SK-N-SH (cell line): Measurements from ENCODE around the gene TXNRD1. TPM values are rescaled to one million over a fixed set of nuclear protein-coding genes. Genes with fewer than 3 reads are reported as not detected.

Source experiments
- CTCF ChIA-PET: fragments of 300-600, 350-600 bp; formaldehyde crosslinking; extraction: SDS; loops from one replicate; lab custom pipeline; 2021; lab: Yijun Ruan, JAX
- POLR2A ChIA-PET: fragments of 350-600 bp; sonication (Branson Sonifier 250); formaldehyde crosslinking; extraction: SDS; loops from one replicate; lab custom pipeline; 2020; ENCODE audit warnings: antibody characterized with exemption, inconsistent platforms; lab: Yijun Ruan, JAX
- DNase-seq: peaks from one replicate; pipeline ENCODE4 v3.0.0; 2012
- H2AFZ ChIP-seq: fragments of 200-600 bp; sonication (generic); 2 replicates; pipeline ENCODE4 v1.8.1; 2016; ENCODE audit warnings: antibody characterized with exemption, mild to moderate bottlenecking, low read depth
- H3F3A ChIP-seq: fragments of 200-600 bp; sonication (generic); replicated peaks from 2 replicates; pipeline ENCODE3; 2016; ENCODE audit warnings: antibody characterized with exemption, mild to moderate bottlenecking; ENCODE audit not compliant: insufficient read depth
- H3K27ac ChIP-seq, 2 experiments: fragments of 200-500 bp in 1 of 2; fragments of 200-600 bp in 1 of 2; sonication (Bioruptor generic) in 1 of 2; sonication (generic), shearing (Covaris generic) in 1 of 2; 2 replicates each; pipeline versions ENCODE4 v1.5.1 to v1.6.1; 2014 to 2016; ENCODE audit warnings: low read depth in 2 of 2, inconsistent platforms in 1 of 2, low read length in 1 of 2, mild to moderate bottlenecking in 1 of 2, mixed read lengths in 1 of 2
- H3K27me3 ChIP-seq: fragments of 200-600 bp; sonication (generic), shearing (Covaris generic); 2 replicates; pipeline ENCODE4 v1.6.1; 2016; ENCODE audit warnings: mixed run types; ENCODE audit not compliant: insufficient read depth
- H3K36me3 ChIP-seq, 2 experiments: fragments of 200-500 bp in 1 of 2; fragments of 200-600 bp in 1 of 2; sonication (Bioruptor generic) in 1 of 2; sonication (generic) in 1 of 2; replicated peaks in 1 of 2; 2 replicates each; pipeline versions ENCODE3 to v1.5.1; 2014 to 2016; ENCODE audit warnings: low read length in 1 of 2, mild to moderate bottlenecking in 1 of 2; ENCODE audit not compliant: insufficient read depth in 2 of 2, control insufficient read depth in 1 of 2
- H3K4me1 ChIP-seq, 2 experiments: fragments of 200-500 bp in 1 of 2; fragments of 200-600 bp in 1 of 2; sonication (Bioruptor generic) in 1 of 2; sonication (generic), shearing (Covaris generic) in 1 of 2; 2 replicates each; pipeline versions ENCODE4 v1.5.1 to v1.6.1; 2014 to 2016; ENCODE audit warnings: low read depth in 1 of 2, low read length in 1 of 2, mixed run types in 1 of 2; ENCODE audit not compliant: insufficient read depth in 2 of 2, control insufficient read depth in 1 of 2
- H3K4me2 ChIP-seq: fragments of 200-600 bp; sonication (generic), shearing (Covaris generic); 2 replicates; pipeline ENCODE4 v1.6.1; 2017; ENCODE audit warnings: mixed run types
- H3K4me3 ChIP-seq, 2 experiments: fragments of 200-500 bp in 1 of 2; fragments of 200-600 bp in 1 of 2; sonication (Bioruptor generic) in 1 of 2; sonication (generic), shearing (Covaris generic) in 1 of 2; 2 replicates each; pipeline versions ENCODE4 v1.5.1 to v1.8.1; 2014 to 2016; ENCODE audit warnings: low read depth in 2 of 2, inconsistent platforms in 1 of 2, low read length in 1 of 2, mild to moderate bottlenecking in 1 of 2, mixed read lengths in 1 of 2, moderate library complexity in 1 of 2
- H3K79me2 ChIP-seq: fragments of 200-600 bp; sonication (generic); 2 replicates; pipeline ENCODE4 v1.8.1; 2017; ENCODE audit warnings: mild to moderate bottlenecking; ENCODE audit not compliant: insufficient read depth
- H3K9ac ChIP-seq: fragments of 200-600 bp; sonication (generic); 2 replicates; pipeline ENCODE4 v1.6.1; 2017; ENCODE audit warnings: mixed run types
- H3K9me2 ChIP-seq: fragments of 200-600 bp; sonication (generic); 2 replicates; pipeline ENCODE4 v1.6.1; 2017; ENCODE audit warnings: mixed run types
- H3K9me3 ChIP-seq: fragments of 200-600 bp; sonication (generic); 2 replicates; pipeline ENCODE4 v1.6.1; 2017; ENCODE audit warnings: mixed run types, mild to moderate bottlenecking, moderate library complexity
- H4K20me1 ChIP-seq: fragments of 200-600 bp; sonication (generic); 2 replicates; pipeline ENCODE4 v1.6.1; 2017; ENCODE audit warnings: mild to moderate bottlenecking, mixed run types; ENCODE audit not compliant: insufficient read depth
- EP300 ChIP-seq, 2 experiments: IDR thresholded peaks; 2 replicates each; pipeline versions ENCODE4 v1.4.0 to v1.6.1; 2012; ENCODE audit warnings: borderline replicate concordance in 1 of 2, low read depth in 1 of 2, low read length in 1 of 2
- FOSL2 ChIP-seq: IDR thresholded peaks from 2 replicates; pipeline ENCODE4 v1.4.0; 2012; ENCODE audit warnings: low read depth, mild to moderate bottlenecking, moderate library complexity, borderline replicate concordance
- FOXJ3 ChIP-seq: sonication (generic); formaldehyde crosslinking; IDR thresholded peaks from 2 replicates; pipeline ENCODE4 v1.5.1; 2020; ENCODE audit warnings: mild to moderate bottlenecking, missing genetic modification reagents
- GABPA ChIP-seq: IDR thresholded peaks from 2 replicates; pipeline ENCODE4 v1.4.0; 2012; ENCODE audit warnings: low read depth, mild to moderate bottlenecking
- GATA2 ChIP-seq: sonication (generic); formaldehyde crosslinking; IDR thresholded peaks from 2 replicates; pipeline ENCODE4 v1.5.0; 2020; ENCODE audit warnings: mild to moderate bottlenecking, missing genetic modification reagents
- JUND ChIP-seq: IDR thresholded peaks from 2 replicates; pipeline ENCODE4 v1.4.0; 2012
- MXI1 ChIP-seq: IDR thresholded peaks from 2 replicates; pipeline ENCODE4 v1.6.1; 2012; ENCODE audit warnings: mild to moderate bottlenecking, low read depth, low read length, improper control_type of control experiment
- NFIC ChIP-seq: IDR thresholded peaks from 2 replicates; pipeline ENCODE4 v1.4.0; 2012; ENCODE audit warnings: borderline replicate concordance
- NRF1 ChIP-seq: IDR thresholded peaks from 2 replicates; pipeline ENCODE4 v1.6.1; 2012; ENCODE audit warnings: low read depth, mild to moderate bottlenecking, low read length
- RXRA ChIP-seq: IDR thresholded peaks from 2 replicates; pipeline ENCODE4 v1.4.0; 2012; ENCODE audit warnings: low read depth, mild to moderate bottlenecking, borderline replicate concordance
- SIN3A ChIP-seq: IDR thresholded peaks from 2 replicates; pipeline ENCODE4 v1.6.1; 2012; ENCODE audit warnings: low read depth, mild to moderate bottlenecking, low read length, moderate library complexity, borderline replicate concordance
- TAF1 ChIP-seq: IDR thresholded peaks from 2 replicates; pipeline ENCODE4 v1.6.1; 2012; ENCODE audit warnings: low read depth, mild to moderate bottlenecking, low read length, moderate library complexity, borderline replicate concordance
- TCF12 ChIP-seq: IDR thresholded peaks from 2 replicates; pipeline ENCODE4 v1.4.0; 2012
- TEAD4 ChIP-seq: IDR thresholded peaks from 2 replicates; pipeline ENCODE4 v1.4.0; 2012; ENCODE audit warnings: mild to moderate bottlenecking, borderline replicate concordance; ENCODE audit not compliant: insufficient read depth
- YY1 ChIP-seq: IDR thresholded peaks from 2 replicates; pipeline ENCODE4 v1.4.0; 2012; ENCODE audit warnings: low read depth, mild to moderate bottlenecking
- WGBS: methylation state at CpG from one replicate; pipeline ENCODE4 v1.1.6; 2017; ENCODE audit warnings: low lambda C conversion rate; 5-methylcytosine and 5-hydroxymethylcytosine counted together
- polyA plus RNA-seq, 3 experiments: library from polyadenylated mRNA; depleted of rRNA; stranded (reverse); fragments of >200 nt; gene quantifications; 2 replicates each; pipeline ENCODE4 v1.2.3, GENCODE V29; 2012
- TF ChIP-seq, protein P1 (sequence below): IDR thresholded peaks from 2 replicates; pipeline ENCODE4; 2012
- TF ChIP-seq, protein P2 (sequence below): fragments of 200-600 bp; sonication (generic); IDR thresholded peaks from 2 replicates; pipeline ENCODE4 v1.6.1; 2017; ENCODE audit warnings: antibody characterized with exemption, mild to moderate bottlenecking, moderate library complexity
- TF ChIP-seq, protein P3 (sequence below): IDR thresholded peaks from 2 replicates; pipeline ENCODE4 v1.4.0; 2012; ENCODE audit warnings: low read depth
- TF ChIP-seq, protein P4 (sequence below): IDR thresholded peaks from 2 replicates; pipeline ENCODE4 v1.4.0; 2012; ENCODE audit warnings: low read depth, borderline replicate concordance

TXNRD1 gene
- polyA plus RNA-seq, 1 of the 3 experiments (the other 2 are of a cell fraction): 143 TPM

DNA sequence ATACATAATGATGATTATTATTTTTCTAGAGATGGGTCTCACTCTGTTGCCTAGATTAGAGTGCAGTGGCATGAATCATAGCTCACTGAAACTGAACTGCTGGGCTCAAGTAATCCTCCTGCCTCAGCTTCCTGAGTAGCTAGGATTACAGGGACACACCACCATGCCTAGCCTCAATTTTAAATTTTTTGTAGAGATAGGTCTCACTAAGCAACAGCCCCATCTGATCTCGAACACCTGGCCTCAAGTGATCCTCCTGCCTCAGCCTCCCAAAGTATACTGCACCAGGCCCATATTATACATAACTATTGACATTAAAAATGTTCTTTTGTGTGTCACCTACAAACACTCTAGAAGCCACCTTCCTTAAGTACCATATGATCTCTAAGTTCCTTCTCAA lies 3.4 kb downstream of the TXNRD1 start:
- CTCF ChIA-PET: interaction anchor here (0.9 to 2.0 kb wide), 2 partner anchors 19 to 129 kb away, joined by 3 to 5 read pairs; no protein-coding TSS in a partner anchor
- no peaks in the 10 kb centered on the region for H3K9me2 ChIP-seq
- WGBS: 65% methylated on average over 1 of the region's 1 CpG

DNA sequence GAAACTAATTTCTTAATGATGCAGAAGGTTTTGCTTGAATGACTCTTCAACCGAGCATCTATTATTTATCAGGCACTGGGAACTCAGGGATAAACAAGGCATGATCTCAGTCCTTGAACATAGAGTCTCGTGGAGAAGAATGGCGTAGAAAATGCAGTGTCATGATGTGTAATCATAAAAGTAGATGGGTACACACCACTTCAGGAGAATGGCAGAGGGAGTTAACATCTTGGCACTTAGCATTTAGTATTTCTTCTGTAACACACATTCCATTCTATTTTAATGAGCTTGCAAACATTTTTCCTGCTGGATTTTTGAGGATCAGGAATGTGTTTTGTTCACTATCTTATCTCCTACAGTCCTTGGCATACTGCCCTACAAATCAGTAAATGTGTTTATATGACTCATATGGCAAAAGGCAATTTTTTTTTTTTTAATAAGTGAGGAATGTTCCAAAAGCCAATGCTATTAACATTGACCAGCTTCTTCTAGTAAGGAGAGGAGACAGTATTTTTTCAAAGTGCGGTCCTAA lies 3.8 kb downstream of the TXNRD1 start:
- Histone ChIP-seq H4K20me1 (no peaks in the 10 kb centered on the region), H3K4me3 (peak overlapping the region in 1 of 2 experiments; percentile 34; a peak in 1 of 4 replicates), H2AFZ (peak overlapping the region; percentile 17; the same call in 1 of the 2 replicates), H3K4me1 (peaks cover 6 to 21% of the 10 kb centered on the region in 2 experiments; a peak in 3 of 4 replicates), H3K36me3 (no peaks in the 10 kb centered on the region), H3K79me2 (no peaks in the 10 kb centered on the region), H3K27ac (peak overlapping the region; percentile 34 to 94; a peak in 3 of 4 replicates), H3K9me3 (no peaks in the 10 kb centered on the region), H3K27me3 (no peaks in the 10 kb centered on the region), H3K9me2 (no peaks in the 10 kb centered on the region), H3K4me2 (peak overlapping the region; percentile 74), H3K9ac (peak overlapping the region; percentile 55; the same call in 1 of the 2 replicates), H3F3A (peaks cover 31% of the 10 kb centered on the region)
- peak; percentile 35 for DNase-seq
- ChIA-PET CTCF (interaction anchor here (0.7 to 2.0 kb wide), 4 partner anchors 20 to 162 kb away, joined by 3 to 5 read pairs (median 4); no protein-coding TSS in a partner anchor), POLR2A (no interaction called here)
- WGBS: 3% methylated on average over 4 of the region's 4 CpGs
- peak; percentile 85 for TF ChIP-seq JUND
- peak; percentile 53 to 84 for TF ChIP-seq EP300 (IDR thresholded peaks at IDR 0.05; ENCODE audit: borderline replicate concordance in 1 of 2, low read depth in 1 of 2, low read length in 1 of 2)
- TF ChIP-seq MXI1: no peak
- TF ChIP-seq, protein P1, sequence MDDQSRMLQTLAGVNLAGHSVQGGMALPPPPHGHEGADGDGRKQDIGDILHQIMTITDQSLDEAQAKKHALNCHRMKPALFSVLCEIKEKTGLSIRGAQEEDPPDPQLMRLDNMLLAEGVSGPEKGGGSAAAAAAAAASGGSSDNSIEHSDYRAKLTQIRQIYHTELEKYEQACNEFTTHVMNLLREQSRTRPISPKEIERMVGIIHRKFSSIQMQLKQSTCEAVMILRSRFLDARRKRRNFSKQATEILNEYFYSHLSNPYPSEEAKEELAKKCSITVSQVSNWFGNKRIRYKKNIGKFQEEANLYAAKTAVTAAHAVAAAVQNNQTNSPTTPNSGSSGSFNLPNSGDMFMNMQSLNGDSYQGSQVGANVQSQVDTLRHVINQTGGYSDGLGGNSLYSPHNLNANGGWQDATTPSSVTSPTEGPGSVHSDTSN: peak; percentile 46; the same call in 1 of the 2 replicates
- TF ChIP-seq, protein P2, sequence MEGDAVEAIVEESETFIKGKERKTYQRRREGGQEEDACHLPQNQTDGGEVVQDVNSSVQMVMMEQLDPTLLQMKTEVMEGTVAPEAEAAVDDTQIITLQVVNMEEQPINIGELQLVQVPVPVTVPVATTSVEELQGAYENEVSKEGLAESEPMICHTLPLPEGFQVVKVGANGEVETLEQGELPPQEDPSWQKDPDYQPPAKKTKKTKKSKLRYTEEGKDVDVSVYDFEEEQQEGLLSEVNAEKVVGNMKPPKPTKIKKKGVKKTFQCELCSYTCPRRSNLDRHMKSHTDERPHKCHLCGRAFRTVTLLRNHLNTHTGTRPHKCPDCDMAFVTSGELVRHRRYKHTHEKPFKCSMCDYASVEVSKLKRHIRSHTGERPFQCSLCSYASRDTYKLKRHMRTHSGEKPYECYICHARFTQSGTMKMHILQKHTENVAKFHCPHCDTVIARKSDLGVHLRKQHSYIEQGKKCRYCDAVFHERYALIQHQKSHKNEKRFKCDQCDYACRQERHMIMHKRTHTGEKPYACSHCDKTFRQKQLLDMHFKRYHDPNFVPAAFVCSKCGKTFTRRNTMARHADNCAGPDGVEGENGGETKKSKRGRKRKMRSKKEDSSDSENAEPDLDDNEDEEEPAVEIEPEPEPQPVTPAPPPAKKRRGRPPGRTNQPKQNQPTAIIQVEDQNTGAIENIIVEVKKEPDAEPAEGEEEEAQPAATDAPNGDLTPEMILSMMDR: no peak
- TF ChIP-seq YY1: peak; percentile 40; the same call in 1 of the 2 replicates
- TF ChIP-seq SIN3A: no peak
- peak; percentile 94 for TF ChIP-seq NFIC
- TF ChIP-seq TEAD4: peak; percentile 86
- TF ChIP-seq RXRA: no peak
- TF ChIP-seq, protein P3, sequence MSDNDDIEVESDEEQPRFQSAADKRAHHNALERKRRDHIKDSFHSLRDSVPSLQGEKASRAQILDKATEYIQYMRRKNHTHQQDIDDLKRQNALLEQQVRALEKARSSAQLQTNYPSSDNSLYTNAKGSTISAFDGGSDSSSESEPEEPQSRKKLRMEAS: peak; percentile 48; the same call in 1 of the 2 replicates
- no peak for TF ChIP-seq GABPA
- 0 out of 2 replicates have a peak, but pooled peaks have one; percentile 4 for TF ChIP-seq TAF1
- TF ChIP-seq, protein P4, sequence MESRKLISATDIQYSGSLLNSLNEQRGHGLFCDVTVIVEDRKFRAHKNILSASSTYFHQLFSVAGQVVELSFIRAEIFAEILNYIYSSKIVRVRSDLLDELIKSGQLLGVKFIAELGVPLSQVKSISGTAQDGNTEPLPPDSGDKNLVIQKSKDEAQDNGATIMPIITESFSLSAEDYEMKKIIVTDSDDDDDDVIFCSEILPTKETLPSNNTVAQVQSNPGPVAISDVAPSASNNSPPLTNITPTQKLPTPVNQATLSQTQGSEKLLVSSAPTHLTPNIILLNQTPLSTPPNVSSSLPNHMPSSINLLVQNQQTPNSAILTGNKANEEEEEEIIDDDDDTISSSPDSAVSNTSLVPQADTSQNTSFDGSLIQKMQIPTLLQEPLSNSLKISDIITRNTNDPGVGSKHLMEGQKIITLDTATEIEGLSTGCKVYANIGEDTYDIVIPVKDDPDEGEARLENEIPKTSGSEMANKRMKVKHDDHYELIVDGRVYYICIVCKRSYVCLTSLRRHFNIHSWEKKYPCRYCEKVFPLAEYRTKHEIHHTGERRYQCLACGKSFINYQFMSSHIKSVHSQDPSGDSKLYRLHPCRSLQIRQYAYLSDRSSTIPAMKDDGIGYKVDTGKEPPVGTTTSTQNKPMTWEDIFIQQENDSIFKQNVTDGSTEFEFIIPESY: 0 out of 2 replicates have a peak, but pooled peaks have one; percentile 8
- TF ChIP-seq TCF12: peak; percentile 89
- no peak; the same call in 1 of the 2 replicates for TF ChIP-seq GATA2 (CRISPR knock-in tag)
- TF ChIP-seq NRF1: no peak
- TF ChIP-seq FOXJ3 (CRISPR knock-in tag): no peak

More for the DNA sequence above, 3.4 kb downstream of the TXNRD1 start:
- Histone ChIP-seq H3F3A (peaks cover 31% of the 10 kb centered on the region), H3K4me3 (no peak overlapping the region), H3K9ac (peak overlapping the region; percentile 44; the same call in 1 of the 2 replicates), H4K20me1 (no peaks in the 10 kb centered on the region), H3K4me1 (peaks cover 7 to 21% of the 10 kb centered on the region in 2 experiments; a peak in 3 of 4 replicates), H3K79me2 (no peaks in the 10 kb centered on the region), H2AFZ (peak overlapping the region; percentile 17; the same call in 1 of the 2 replicates), H3K27me3 (no peaks in the 10 kb centered on the region), H3K9me3 (no peaks in the 10 kb centered on the region), H3K27ac (peak overlapping the region in 1 of 2 experiments; percentile 94; a peak in 2 of 4 replicates), H3K36me3 (no peaks in the 10 kb centered on the region), H3K4me2 (peak overlapping the region; percentile 74)
- POLR2A ChIA-PET: no interaction called here
- TF ChIP-seq JUND (0 out of 2 replicates have a peak, but pooled peaks have one; percentile 22), GABPA (0 out of 2 replicates have a peak, but pooled peaks have one; percentile 0), FOSL2 (0 out of 2 replicates have a peak, but pooled peaks have one; percentile 27)
- TF ChIP-seq, protein P1: no peak
- DNase-seq: no peak
